ENCODE measurements around the gene CAPN12.

DNA sequence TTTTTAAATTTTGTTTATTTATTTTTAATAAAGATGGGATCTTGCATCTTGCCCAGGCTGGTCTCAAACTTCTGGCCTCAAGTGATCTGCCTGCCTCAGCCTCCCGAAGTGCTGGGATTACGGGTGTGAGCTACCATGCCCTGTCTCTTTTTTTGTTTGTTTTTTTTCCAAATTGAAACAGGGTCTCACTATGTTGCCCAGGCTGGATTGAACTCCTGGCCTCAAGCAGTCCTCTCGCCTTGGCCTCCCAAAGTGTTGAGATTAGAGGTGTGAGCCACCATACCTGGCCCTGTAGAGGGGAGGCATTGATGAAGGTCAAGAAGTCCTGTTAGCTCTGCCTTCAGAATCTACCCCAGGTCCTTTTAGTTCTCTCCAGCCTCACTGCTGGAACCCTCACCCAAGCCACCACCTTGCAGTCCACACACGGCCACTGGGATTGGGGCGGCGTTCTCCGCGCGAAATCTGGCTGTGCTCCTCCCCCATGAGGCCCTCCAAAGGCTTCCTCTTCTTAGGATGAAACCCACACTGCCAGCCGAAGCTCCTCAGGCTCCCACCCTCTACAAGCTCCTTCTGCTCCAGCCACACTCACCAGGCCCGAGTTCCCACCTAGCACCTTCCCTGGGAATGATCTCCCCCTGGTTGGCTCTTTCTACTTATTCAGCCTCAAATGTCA lies 61.9 kb downstream of the CAPN12 start:
- TF ChIP-seq, protein P1, sequence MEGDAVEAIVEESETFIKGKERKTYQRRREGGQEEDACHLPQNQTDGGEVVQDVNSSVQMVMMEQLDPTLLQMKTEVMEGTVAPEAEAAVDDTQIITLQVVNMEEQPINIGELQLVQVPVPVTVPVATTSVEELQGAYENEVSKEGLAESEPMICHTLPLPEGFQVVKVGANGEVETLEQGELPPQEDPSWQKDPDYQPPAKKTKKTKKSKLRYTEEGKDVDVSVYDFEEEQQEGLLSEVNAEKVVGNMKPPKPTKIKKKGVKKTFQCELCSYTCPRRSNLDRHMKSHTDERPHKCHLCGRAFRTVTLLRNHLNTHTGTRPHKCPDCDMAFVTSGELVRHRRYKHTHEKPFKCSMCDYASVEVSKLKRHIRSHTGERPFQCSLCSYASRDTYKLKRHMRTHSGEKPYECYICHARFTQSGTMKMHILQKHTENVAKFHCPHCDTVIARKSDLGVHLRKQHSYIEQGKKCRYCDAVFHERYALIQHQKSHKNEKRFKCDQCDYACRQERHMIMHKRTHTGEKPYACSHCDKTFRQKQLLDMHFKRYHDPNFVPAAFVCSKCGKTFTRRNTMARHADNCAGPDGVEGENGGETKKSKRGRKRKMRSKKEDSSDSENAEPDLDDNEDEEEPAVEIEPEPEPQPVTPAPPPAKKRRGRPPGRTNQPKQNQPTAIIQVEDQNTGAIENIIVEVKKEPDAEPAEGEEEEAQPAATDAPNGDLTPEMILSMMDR (conservative IDR thresholded peaks at IDR 0.05; ENCODE audit: low read depth, low read length) = no peak
- TF ChIP-seq FOS (IDR thresholded peaks at IDR 0.05; ENCODE audit: low read depth, low read length) (no peak), RAD21 (IDR thresholded peaks at IDR 0.05; ENCODE audit: low read length) (no peak), CEBPB (IDR thresholded peaks at IDR 0.05; ENCODE audit: low read depth, low read length) (no peak), RCOR1 (IDR thresholded peaks at IDR 0.05; ENCODE audit: insufficient replicate concordance, low read length) (no peak), POLR2A (IDR thresholded peaks at IDR 0.05; ENCODE audit: low read depth, low read length) (no peak)

Data from IMR-90 (cell line).